NCI-H2107 treated with DMSO at 0.1 percent for 48 hours (cell line): ENCODE measurements around the gene SEC31A.
"Not testable (repeated sequence)": the region's sequence is repeated elsewhere in the genome, so short reads cannot be mapped to it uniquely, and the experiment has no call there.

Experiments used
- DNase-seq: peaks from one replicate; lab custom pipeline; 2025; ENCODE audit not compliant: unreplicated experiment; lab: John Stamatoyannopoulos, UW

SEC31A gene

GRCh38 chr4:82893942-82894341, 3.0 kb upstream of the SEC31A start:
- DNase-seq, result no peak

- no peak for DNase-seq
Observed at GRCh38 chr4:82892467-82892802, 1.5 kb upstream of the SEC31A start.

- DNase-seq, result no peak
Observed at GRCh38 chr4:82891707-82892466, 934 bp upstream of the SEC31A start.

- DNase-seq, result peak; percentile 41
Observed at GRCh38 chr4:82890528-82890900, 439 bp downstream of the SEC31A start.

GRCh38 chr4:82889287-82889686, 1.7 kb downstream of the SEC31A start:
- DNase-seq, result no peak

GRCh38 chr4:82886147-82886942, 4.6 kb downstream of the SEC31A start:
- DNase-seq, result no peak

- no peak for DNase-seq
Observed at GRCh38 chr4:82885410-82885809, 5.5 kb downstream of the SEC31A start.

- DNase-seq, result no peak
Observed at GRCh38 chr4:82868572-82868971, 22.4 kb downstream of the SEC31A start.

- DNase-seq, result no peak
Observed at GRCh38 chr4:82866706-82867385, 24.1 kb downstream of the SEC31A start.

GRCh38 chr4:82866033-82866432, 24.9 kb downstream of the SEC31A start:
- not testable (repeated sequence) for DNase-seq

- no peak for DNase-seq
Observed at GRCh38 chr4:82865592-82865991, 25.4 kb downstream of the SEC31A start.

- no peak for DNase-seq
Observed at GRCh38 chr4:82864336-82864979, 26.5 kb downstream of the SEC31A start.

GRCh38 chr4:82861529-82861928, 29.4 kb downstream of the SEC31A start:
- no peak for DNase-seq

- not testable (repeated sequence) for DNase-seq
Observed at GRCh38 chr4:82860487-82860886, 30.5 kb downstream of the SEC31A start.

GRCh38 chr4:82852751-82853285, 38.1 kb downstream of the SEC31A start:
- no peak for DNase-seq

GRCh38 chr4:82851885-82852750, 38.8 kb downstream of the SEC31A start:
- DNase-seq, result no peak

- no peak for DNase-seq
Observed at GRCh38 chr4:82851318-82851717, 39.6 kb downstream of the SEC31A start.

- DNase-seq, result no peak
Observed at GRCh38 chr4:82850684-82851083, 40.3 kb downstream of the SEC31A start.

- DNase-seq, result no peak
Observed at GRCh38 chr4:82848706-82849105, 42.2 kb downstream of the SEC31A start.

- DNase-seq, result no peak
Observed at GRCh38 chr4:82842593-82842992, 48.4 kb downstream of the SEC31A start.
